Fibroblast of lung (primary cell): ENCODE results near the gene USP11. TPM values are rescaled to one million over a fixed set of nuclear protein-coding genes. Genes with fewer than 3 reads are reported as not detected.

Source experiments
- DNase-seq, 2 donors: peaks; one replicate each; pipeline versions ENCODE4 v3.0.0 to v3.0.0-alpha.2; 2010; ENCODE audit warnings: low read depth in 2 of 2
- H2AFZ ChIP-seq: 2 replicates; pipeline ENCODE4 v1.5.1; 2012; ENCODE audit warnings: low read length, control low read depth, inconsistent platforms
- H3K27ac ChIP-seq: 2 replicates; pipeline ENCODE4 v1.5.1; 2011; ENCODE audit warnings: low read length, control low read depth; ENCODE audit not compliant: insufficient read depth
- H3K27me3 ChIP-seq: 2 replicates; pipeline ENCODE4 v1.5.1; 2011; ENCODE audit warnings: mild to moderate bottlenecking, low read length; ENCODE audit not compliant: control insufficient read depth, insufficient read depth
- H3K36me3 ChIP-seq: 2 replicates; pipeline ENCODE4 v1.5.1; 2011; ENCODE audit warnings: low read length; ENCODE audit not compliant: control insufficient read depth, insufficient read depth
- H3K4me1 ChIP-seq: 2 replicates; pipeline ENCODE4 v1.5.1; 2011; ENCODE audit warnings: low read length; ENCODE audit not compliant: control insufficient read depth, insufficient read depth; ENCODE audit errors: extremely low read depth
- H3K4me2 ChIP-seq: 2 replicates; pipeline ENCODE4 v1.5.1; 2011; ENCODE audit warnings: low read length, control low read depth; ENCODE audit not compliant: insufficient read depth; ENCODE audit errors: extremely low read depth
- H3K4me3 ChIP-seq, 4 experiments: fragments of 200-600 bp in 1 of 4; sonication (generic) in 1 of 4; replicated peaks in 1 of 4; 2 replicates each; pipeline ENCODE4 v1.5.1; 2011 to 2016; ENCODE audit warnings: low read length in 4 of 4, low read depth in 3 of 4, mild to moderate bottlenecking in 3 of 4, control low read depth in 2 of 4, inconsistent platforms in 1 of 4, mixed read lengths in 1 of 4; ENCODE audit not compliant: insufficient read depth in 1 of 4; ENCODE audit errors: control extremely low read depth in 1 of 4
- H3K79me2 ChIP-seq: 2 replicates; pipeline ENCODE4 v1.5.1; 2012; ENCODE audit warnings: mild to moderate bottlenecking, low read length, inconsistent platforms; ENCODE audit not compliant: control insufficient read depth, insufficient read depth
- H3K9ac ChIP-seq: 2 replicates; pipeline ENCODE4 v1.5.1; 2011; ENCODE audit warnings: mild to moderate bottlenecking, low read length, control low read depth; ENCODE audit not compliant: insufficient read depth
- H3K9me3 ChIP-seq: 2 replicates; pipeline ENCODE4 v1.5.1; 2012; ENCODE audit warnings: low read depth, low read length; ENCODE audit not compliant: control insufficient read depth, insufficient read depth
- H4K20me1 ChIP-seq: 2 replicates; pipeline ENCODE4 v1.5.1; 2011; ENCODE audit warnings: low read length; ENCODE audit not compliant: control insufficient read depth, insufficient read depth; ENCODE audit errors: extremely low read depth
- EZH2 ChIP-seq: IDR thresholded peaks from 2 replicates; pipeline ENCODE4 v1.5.1; 2012; ENCODE audit warnings: low read length, control low read depth, mild to moderate bottlenecking; ENCODE audit errors: missing control alignments
- polyA plus RNA-seq, 2 donors: library from polyadenylated mRNA; depleted of rRNA in 1 of 2; stranded (reverse) in 1 of 2; unstranded in 1 of 2; fragments of >200 nt; gene quantifications; 2 replicates each; pipeline ENCODE4 v1.2.1, GENCODE V29; 2011 to 2012; ENCODE audit warnings: missing spikeins in 1 of 2
- total RNA-seq: library from RNA; depleted of rRNA; stranded (reverse); fragments of >200 nt; gene quantifications from 2 replicates; pipeline ENCODE4 v1.2.1, GENCODE V29; 2014
- TF ChIP-seq, protein P1 (sequence below), 2 donors: IDR thresholded peaks in 1 of 2; conservative IDR thresholded peaks in 1 of 2; 1 replicate in 1 of 2; 2 replicates in 1 of 2; pipeline ENCODE4 v1.5.1; 2011 to 2012; ENCODE audit warnings: low read length in 2 of 2, control low read depth in 1 of 2, inconsistent platforms in 1 of 2, low read depth in 1 of 2, mild to moderate bottlenecking in 1 of 2

Gene USP11
- total and polyA plus RNA-seq, 2 donors (not counting 1 experiment from before 2014, with no cell fraction given) = 24.6 to 47.9 TPM

DNA sequence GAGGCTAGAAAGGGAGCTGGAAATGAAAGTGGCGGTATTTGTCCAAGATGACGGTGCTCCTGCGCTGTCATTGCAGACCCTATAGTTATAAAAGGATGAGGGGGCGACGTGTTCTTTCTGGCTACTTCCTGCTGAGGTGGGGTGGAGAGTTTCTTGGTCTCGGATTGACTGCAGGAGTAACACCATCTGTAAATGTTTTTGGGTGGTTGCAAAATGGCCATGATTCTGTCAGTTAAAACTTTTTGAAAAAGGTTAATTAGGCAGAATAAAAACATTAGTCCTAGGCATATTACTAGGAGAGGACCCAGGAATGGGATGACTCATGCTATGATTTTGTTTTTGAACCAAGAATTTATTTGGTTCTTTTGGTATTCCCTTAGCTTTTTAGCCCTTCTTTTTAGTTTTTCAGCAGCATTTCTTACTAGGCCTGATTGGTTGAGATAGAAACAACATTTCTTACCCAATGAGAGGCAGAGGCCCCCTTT lies 53.1 kb downstream of the USP11 start:
- Histone ChIP-seq H2AFZ (no peak overlapping the region), H3K27ac (no peak overlapping the region), H3K4me1 (no peaks in the 10 kb centered on the region), H3K4me3 (no peak overlapping the region), H3K27me3 (no peaks in the 10 kb centered on the region), H3K79me2 (no peaks in the 10 kb centered on the region), H3K9me3 (no peaks in the 10 kb centered on the region), H3K36me3 (no peaks in the 10 kb centered on the region), H3K4me2 (no peak overlapping the region), H3K9ac (no peak overlapping the region), H4K20me1 (no peaks in the 10 kb centered on the region)
- DNase-seq = peak; percentile 0 to 31
- TF ChIP-seq, protein P1, sequence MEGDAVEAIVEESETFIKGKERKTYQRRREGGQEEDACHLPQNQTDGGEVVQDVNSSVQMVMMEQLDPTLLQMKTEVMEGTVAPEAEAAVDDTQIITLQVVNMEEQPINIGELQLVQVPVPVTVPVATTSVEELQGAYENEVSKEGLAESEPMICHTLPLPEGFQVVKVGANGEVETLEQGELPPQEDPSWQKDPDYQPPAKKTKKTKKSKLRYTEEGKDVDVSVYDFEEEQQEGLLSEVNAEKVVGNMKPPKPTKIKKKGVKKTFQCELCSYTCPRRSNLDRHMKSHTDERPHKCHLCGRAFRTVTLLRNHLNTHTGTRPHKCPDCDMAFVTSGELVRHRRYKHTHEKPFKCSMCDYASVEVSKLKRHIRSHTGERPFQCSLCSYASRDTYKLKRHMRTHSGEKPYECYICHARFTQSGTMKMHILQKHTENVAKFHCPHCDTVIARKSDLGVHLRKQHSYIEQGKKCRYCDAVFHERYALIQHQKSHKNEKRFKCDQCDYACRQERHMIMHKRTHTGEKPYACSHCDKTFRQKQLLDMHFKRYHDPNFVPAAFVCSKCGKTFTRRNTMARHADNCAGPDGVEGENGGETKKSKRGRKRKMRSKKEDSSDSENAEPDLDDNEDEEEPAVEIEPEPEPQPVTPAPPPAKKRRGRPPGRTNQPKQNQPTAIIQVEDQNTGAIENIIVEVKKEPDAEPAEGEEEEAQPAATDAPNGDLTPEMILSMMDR (conservative IDR thresholded peaks at IDR 0.05 in 1 of 2, IDR thresholded peaks at IDR 0.05 in 1 of 2; ENCODE audit: low read depth in 1 of 2, low read length in 2 of 2) = no peak
- no peak for TF ChIP-seq EZH2

DNA sequence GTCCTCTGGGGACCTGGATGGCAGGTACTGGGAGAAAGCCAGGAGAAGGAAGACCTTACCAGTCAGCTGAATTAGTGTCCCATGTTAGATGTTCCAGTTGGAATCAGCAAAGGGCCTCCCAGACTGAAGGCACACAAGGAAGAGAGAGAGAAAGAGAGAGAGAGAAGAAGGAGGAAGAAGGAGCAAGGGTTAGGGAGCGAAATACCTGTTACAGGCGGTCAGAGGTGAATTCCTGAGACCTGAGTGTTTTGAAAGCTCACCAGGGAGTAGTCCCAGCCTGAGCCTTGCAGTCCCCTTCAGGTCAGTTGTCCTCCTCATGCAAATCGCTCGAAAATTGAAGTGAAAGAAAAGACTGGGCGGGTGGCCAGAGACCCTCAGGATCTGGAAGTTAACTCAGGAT lies 60.3 kb downstream of the USP11 start:
- no peak overlapping the region for H3K27ac ChIP-seq
- no peak for DNase-seq
- H3K79me2 ChIP-seq = no peaks in the 10 kb centered on the region
- H3K27me3 ChIP-seq = no peaks in the 10 kb centered on the region
- H3K4me2 ChIP-seq = no peak overlapping the region
- no peaks in the 10 kb centered on the region for H3K4me1 ChIP-seq
- H3K9ac ChIP-seq = no peak overlapping the region
- no peaks in the 10 kb centered on the region for H3K36me3 ChIP-seq
- no peaks in the 10 kb centered on the region for H4K20me1 ChIP-seq
- no peak for TF ChIP-seq EZH2
- TF ChIP-seq, protein P1 (conservative IDR thresholded peaks at IDR 0.05 in 1 of 2, IDR thresholded peaks at IDR 0.05 in 1 of 2; ENCODE audit: low read depth in 1 of 2, low read length in 2 of 2) = no peak
- H3K4me3 ChIP-seq = no peak overlapping the region
- no peak overlapping the region for H2AFZ ChIP-seq
- H3K9me3 ChIP-seq = no peaks in the 10 kb centered on the region

DNA sequence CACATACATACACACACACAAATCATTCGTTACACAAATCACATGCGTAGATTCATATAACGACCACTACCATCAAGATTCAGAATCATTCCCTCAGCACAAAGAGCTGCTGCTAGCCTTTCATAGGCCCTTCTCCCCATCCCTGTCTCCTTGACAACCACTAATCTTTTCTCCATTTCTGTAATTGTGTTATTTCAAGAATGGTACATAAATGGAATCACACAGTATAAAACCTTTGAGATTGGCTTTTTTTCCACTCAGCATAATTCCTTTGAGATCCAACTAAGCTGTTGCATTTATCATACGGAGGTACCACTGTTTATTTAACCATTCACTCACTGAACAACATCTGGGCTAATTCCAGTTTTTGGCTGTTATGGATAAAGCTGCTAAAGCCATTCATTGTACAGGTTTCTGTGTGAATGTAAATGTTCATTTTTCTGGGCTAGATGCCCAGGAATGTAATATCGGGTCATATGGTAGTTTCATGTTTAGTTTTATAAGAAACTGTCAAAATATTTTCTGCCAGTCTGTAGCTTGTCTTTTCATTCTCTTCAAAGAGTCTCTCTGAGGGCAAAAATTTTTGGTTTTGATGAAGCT lies 64.1 kb downstream of the USP11 start:
- Histone ChIP-seq H3K9me3 (no peaks in the 10 kb centered on the region), H3K4me2 (no peak overlapping the region), H4K20me1 (no peaks in the 10 kb centered on the region), H3K27ac (no peak overlapping the region), H3K27me3 (no peaks in the 10 kb centered on the region), H3K4me3 (no peak overlapping the region), H3K4me1 (no peaks in the 10 kb centered on the region), H3K9ac (no peak overlapping the region), H2AFZ (no peak overlapping the region), H3K79me2 (no peaks in the 10 kb centered on the region), H3K36me3 (no peaks in the 10 kb centered on the region)
- TF ChIP-seq EZH2 = no peak
- TF ChIP-seq, protein P1 (conservative IDR thresholded peaks at IDR 0.05 in 1 of 2, IDR thresholded peaks at IDR 0.05 in 1 of 2; ENCODE audit: low read depth in 1 of 2, low read length in 2 of 2) = no peak
- DNase-seq = peak in 1 of 2 donors; percentile 30
